GM06990 (cell line): ENCODE results near the gene MEI1.

Source experiments
- DNase-seq: peaks from one replicate; pipeline ENCODE4 v3.0.0-alpha.2; 2011; ENCODE audit not compliant: insufficient read length; ENCODE audit errors: extremely low read depth
- H3K27me3 ChIP-seq: replicated peaks from 2 replicates; pipeline ENCODE4 v1.6.0; 2011; ENCODE audit warnings: low read length; ENCODE audit not compliant: control insufficient read depth, insufficient read depth
- H3K36me3 ChIP-seq: 2 replicates; pipeline ENCODE4 v1.5.1; 2011; ENCODE audit warnings: low read length; ENCODE audit not compliant: control insufficient read depth, insufficient read depth
- H3K4me3 ChIP-seq: replicated peaks from 2 replicates; pipeline ENCODE4 v1.5.1; 2011; ENCODE audit warnings: low read depth, mild to moderate bottlenecking, control low read depth, low read length
- CTCF ChIP-seq: IDR thresholded peaks from 2 replicates; pipeline ENCODE4 v1.5.1; 2011; ENCODE audit warnings: low read length, control low read depth, mild to moderate bottlenecking, inconsistent platforms; ENCODE audit not compliant: insufficient read depth, poor library complexity, severe bottlenecking

Gene MEI1

GRCh38 chr22:41793871-41794270, 94.6 kb downstream of the MEI1 start:
- Histone ChIP-seq H3K27me3 (no peaks in the 10 kb centered on the region), H3K4me3 (no peak overlapping the region), H3K36me3 (peaks cover 18% of the 10 kb centered on the region)
- TF ChIP-seq CTCF: no peak
- DNase-seq: no peak

GRCh38 chr22:41798736-41799135, 99.4 kb downstream of the MEI1 start:
- DNase-seq: no peak
- H3K27me3 ChIP-seq: no peaks in the 10 kb centered on the region
- no peak overlapping the region for H3K4me3 ChIP-seq
- peaks cover 10% of the 10 kb centered on the region for H3K36me3 ChIP-seq
- no peak for TF ChIP-seq CTCF

- H3K27me3 ChIP-seq: no peaks in the 10 kb centered on the region
- H3K4me3 ChIP-seq: peak overlapping the region; percentile 81
- peaks cover 5% of the 10 kb centered on the region for H3K36me3 ChIP-seq
- DNase-seq: peak; percentile 24
- TF ChIP-seq CTCF: no peak
Observed at GRCh38 chr22:41799486-41800347, 100.4 kb downstream of the MEI1 start.

GRCh38 chr22:41800348-41801146, 101.2 kb downstream of the MEI1 start, which contains the start of gene CCDC134:
TSS of gene CCDC134 (plus strand) at chr22:41800679. CDS start at chr22:41808891, 8,212 bp downstream.
- DNase-seq: peak; percentile 95
- H3K36me3 ChIP-seq: peaks cover under 1% of the 10 kb centered on the region
- no peaks in the 10 kb centered on the region for H3K27me3 ChIP-seq
- TF ChIP-seq CTCF: no peak
- H3K4me3 ChIP-seq: peak within 1 kb of the TSS; percentile 81

GRCh38 chr22:41801147-41801819, 102.0 kb downstream of the MEI1 start:
- no peak for DNase-seq
- H3K27me3 ChIP-seq: no peaks in the 10 kb centered on the region
- no peaks in the 10 kb centered on the region for H3K36me3 ChIP-seq
- H3K4me3 ChIP-seq: peak overlapping the region; percentile 81
- TF ChIP-seq CTCF: no peak
